Measurements from ENCODE around the gene ZIM2. TPM values are rescaled to one million over a fixed set of nuclear protein-coding genes. Genes with fewer than 3 reads are reported as not detected.

ZIM2 gene
- total and polyA plus RNA-seq, 10 of the 15 experiments (the other 5 are each of a cell fraction or from before 2014, with no cell fraction given) = not detected

DNA sequence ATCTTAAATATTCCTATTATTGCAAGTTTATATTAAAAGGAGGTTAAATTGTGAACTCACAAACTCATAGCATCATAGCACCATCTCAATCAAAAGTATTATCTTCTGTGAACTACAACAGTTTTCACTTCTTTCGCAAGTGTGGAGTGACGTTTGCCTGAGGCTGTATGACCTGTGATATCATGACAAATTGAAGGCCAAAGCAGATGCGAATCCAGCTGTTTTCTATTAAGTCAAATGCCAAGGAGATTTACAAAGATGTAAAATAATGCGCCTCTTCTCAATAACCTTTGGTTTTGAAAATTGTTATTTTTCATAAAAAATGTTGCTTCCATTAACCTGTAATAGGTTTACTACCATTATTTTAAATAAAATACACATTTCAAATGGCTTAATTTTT lies 7.6 kb upstream of the ZIM2 start:
- no TSS peak for BruUV-seq (replicated peaks)
- CTCF ChIA-PET = no interaction called here
- Histone ChIP-seq H3K27ac (ENCODE audit: control insufficient read depth, insufficient read depth) (no peak overlapping the region), H3K9me3 (replicated peaks; ENCODE audit: control insufficient read depth, insufficient read depth, low read length) (no peaks in the 10 kb centered on the region), H4K20me1 (ENCODE audit: control insufficient read depth, insufficient read depth) (no peaks in the 10 kb centered on the region), H3K4me3 (no peak overlapping the region), H3K4me1 (ENCODE audit: control insufficient read depth, insufficient read depth, low read length) (no peaks in the 10 kb centered on the region), H3K9ac (ENCODE audit: control insufficient read depth, insufficient read depth, low read length) (no peak overlapping the region), H3K4me2 (ENCODE audit: control insufficient read depth, insufficient read depth) (no peak overlapping the region), H3K27me3 (replicated peaks in 1 of 2; ENCODE audit: control insufficient read depth in 2 of 2, insufficient read depth in 2 of 2, low read length in 1 of 2) (no peaks in the 10 kb centered on the region), H3K79me2 (ENCODE audit: control insufficient read depth, insufficient read depth, low read length) (no peaks in the 10 kb centered on the region), H3K36me3 (ENCODE audit: control insufficient read depth in 2 of 2, insufficient read depth in 2 of 2, low read length in 1 of 2) (no peaks in the 10 kb centered on the region), H2AFZ (ENCODE audit: control insufficient read depth, low read depth, low read length) (no peak overlapping the region)
- DNase-seq (ENCODE audit: low read depth, low spot score) (no peak), FAIRE-seq (no peak), ATAC-seq (no peak)
- TF ChIP-seq, protein P1, sequence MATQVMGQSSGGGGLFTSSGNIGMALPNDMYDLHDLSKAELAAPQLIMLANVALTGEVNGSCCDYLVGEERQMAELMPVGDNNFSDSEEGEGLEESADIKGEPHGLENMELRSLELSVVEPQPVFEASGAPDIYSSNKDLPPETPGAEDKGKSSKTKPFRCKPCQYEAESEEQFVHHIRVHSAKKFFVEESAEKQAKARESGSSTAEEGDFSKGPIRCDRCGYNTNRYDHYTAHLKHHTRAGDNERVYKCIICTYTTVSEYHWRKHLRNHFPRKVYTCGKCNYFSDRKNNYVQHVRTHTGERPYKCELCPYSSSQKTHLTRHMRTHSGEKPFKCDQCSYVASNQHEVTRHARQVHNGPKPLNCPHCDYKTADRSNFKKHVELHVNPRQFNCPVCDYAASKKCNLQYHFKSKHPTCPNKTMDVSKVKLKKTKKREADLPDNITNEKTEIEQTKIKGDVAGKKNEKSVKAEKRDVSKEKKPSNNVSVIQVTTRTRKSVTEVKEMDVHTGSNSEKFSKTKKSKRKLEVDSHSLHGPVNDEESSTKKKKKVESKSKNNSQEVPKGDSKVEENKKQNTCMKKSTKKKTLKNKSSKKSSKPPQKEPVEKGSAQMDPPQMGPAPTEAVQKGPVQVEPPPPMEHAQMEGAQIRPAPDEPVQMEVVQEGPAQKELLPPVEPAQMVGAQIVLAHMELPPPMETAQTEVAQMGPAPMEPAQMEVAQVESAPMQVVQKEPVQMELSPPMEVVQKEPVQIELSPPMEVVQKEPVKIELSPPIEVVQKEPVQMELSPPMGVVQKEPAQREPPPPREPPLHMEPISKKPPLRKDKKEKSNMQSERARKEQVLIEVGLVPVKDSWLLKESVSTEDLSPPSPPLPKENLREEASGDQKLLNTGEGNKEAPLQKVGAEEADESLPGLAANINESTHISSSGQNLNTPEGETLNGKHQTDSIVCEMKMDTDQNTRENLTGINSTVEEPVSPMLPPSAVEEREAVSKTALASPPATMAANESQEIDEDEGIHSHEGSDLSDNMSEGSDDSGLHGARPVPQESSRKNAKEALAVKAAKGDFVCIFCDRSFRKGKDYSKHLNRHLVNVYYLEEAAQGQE (IDR thresholded peaks at IDR 0.05; ENCODE audit: low read depth, low read length) = no peak
- TF ChIP-seq TCF7 (IDR thresholded peaks at IDR 0.05; ENCODE audit: borderline replicate concordance) (no peak), JUND (IDR thresholded peaks at IDR 0.05; ENCODE audit: low read depth, low read length) (no peak), SMC3 (IDR thresholded peaks at IDR 0.05; ENCODE audit: borderline replicate concordance, low read length) (no peak), CBX3 (IDR thresholded peaks at IDR 0.05; ENCODE audit: borderline replicate concordance, low read depth) (no peak), ZZZ3 (IDR thresholded peaks at IDR 0.05; ENCODE audit: control insufficient read depth, insufficient read length, low read depth) (no peak), PML (IDR thresholded peaks at IDR 0.05; ENCODE audit: low read length) (no peak), ZNF622 (IDR thresholded peaks at IDR 0.05) (no peak)
- TF ChIP-seq, protein P2, sequence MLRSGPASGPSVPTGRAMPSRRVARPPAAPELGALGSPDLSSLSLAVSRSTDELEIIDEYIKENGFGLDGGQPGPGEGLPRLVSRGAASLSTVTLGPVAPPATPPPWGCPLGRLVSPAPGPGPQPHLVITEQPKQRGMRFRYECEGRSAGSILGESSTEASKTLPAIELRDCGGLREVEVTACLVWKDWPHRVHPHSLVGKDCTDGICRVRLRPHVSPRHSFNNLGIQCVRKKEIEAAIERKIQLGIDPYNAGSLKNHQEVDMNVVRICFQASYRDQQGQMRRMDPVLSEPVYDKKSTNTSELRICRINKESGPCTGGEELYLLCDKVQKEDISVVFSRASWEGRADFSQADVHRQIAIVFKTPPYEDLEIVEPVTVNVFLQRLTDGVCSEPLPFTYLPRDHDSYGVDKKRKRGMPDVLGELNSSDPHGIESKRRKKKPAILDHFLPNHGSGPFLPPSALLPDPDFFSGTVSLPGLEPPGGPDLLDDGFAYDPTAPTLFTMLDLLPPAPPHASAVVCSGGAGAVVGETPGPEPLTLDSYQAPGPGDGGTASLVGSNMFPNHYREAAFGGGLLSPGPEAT (IDR thresholded peaks at IDR 0.05; ENCODE audit: low read depth) = no peak
- in situ Hi-C loops (cut with MboI) (no loop called here), intact Hi-C loops (cut with micrococcal nuclease; ENCODE audit: unreplicated experiment) (no loop called here)
- SMC1A ChIA-PET (ENCODE audit: uncharacterized antibody, unreplicated experiment) = no interaction called here
- RAD21 ChIA-PET (ENCODE audit: unreplicated experiment) = no interaction called here
- POLR2A ChIA-PET = no interaction called here
- 34% methylated on average over 4 of the region's 4 CpGs for WGBS (ENCODE audit: insufficient coverage, insufficient replicate concordance, low lambda C conversion rate, missing lambda C conversion rate)
